Activated B cell treated with CpG ODN at 0.5 μM for 24 hours (primary cell): ENCODE data around the gene DOCK3. TPM values are rescaled to one million over a fixed set of nuclear protein-coding genes. Genes with fewer than 3 reads are reported as not detected.
A peak's percentile ranks its signal among the peaks of the same experiment; 100 is the strongest.

Experiments used
- ATAC-seq: fragments of 200-7000 bp; cut with Tn5 transposase; one replicate; pipeline ENCODE4 v1.10.0; 2021; ENCODE audit warnings: low read depth, mild to moderate bottlenecking, moderate library complexity
- CTCF ChIA-PET: fragments of 350-600 bp; sonication (Branson Sonifier 250); formaldehyde crosslinking; loops from one replicate; lab custom pipeline; 2021; ENCODE audit warnings: antibody characterized with exemption; lab: Charles Lee
- POLR2A ChIA-PET: fragments of 350-600 bp; sonication (Branson Sonifier 250); formaldehyde crosslinking; loops from one replicate; lab custom pipeline; 2021; ENCODE audit warnings: antibody characterized with exemption; lab: Charles Lee
- DNase-seq: peaks from one replicate; pipeline ENCODE4 v3.0.0; 2022
- H3K27ac Mint-ChIP-seq: one replicate; pipeline ENCODE4 v1.8.0; 2020; ENCODE audit warnings: mixed read lengths
- H3K27me3 Mint-ChIP-seq: one replicate; pipeline ENCODE4 v1.8.0; 2021; ENCODE audit warnings: mixed read lengths
- H3K36me3 Mint-ChIP-seq: one replicate; pipeline ENCODE4 v1.8.0; 2021; ENCODE audit warnings: low read depth, mixed read lengths
- H3K4me1 Mint-ChIP-seq: one replicate; pipeline ENCODE4 v1.8.0; 2021; ENCODE audit warnings: mixed read lengths
- H3K4me3 Mint-ChIP-seq: one replicate; pipeline ENCODE4 v1.8.0; 2020; ENCODE audit warnings: mild to moderate bottlenecking, mixed read lengths
- H3K9me3 Mint-ChIP-seq: one replicate; pipeline ENCODE4 v1.8.0; 2020; ENCODE audit warnings: mixed read lengths
- CTCF ChIP-seq: fragments of 200-600 bp; IDR thresholded peaks from one replicate; pipeline ENCODE4 v1.8.0; 2022; ENCODE audit warnings: antibody characterized with exemption, mild to moderate bottlenecking
- intact Hi-C: fragments of 100-400 bp; cut with micrococcal nuclease; formaldehyde crosslinking; loops from one replicate; pipeline ENCODE4 v1.15.1; 2024
- total RNA-seq: library from RNA; stranded (reverse); gene quantifications from 2 replicates; pipeline ENCODE4 v1.2.3, GENCODE V29; 2022

DOCK3 gene
- total RNA-seq, 1 donor from 2014 or later = 0.04 TPM

GRCh38 chr3:51379301-51379700, 704.6 kb downstream of the DOCK3 start:
- POLR2A ChIA-PET = no interaction called here
- H3K27ac Mint-ChIP-seq = no peak overlapping the region
- intact Hi-C loops = no loop called here

GRCh38 chr3:51379746-51380455, 705.2 kb downstream of the DOCK3 start:
- no peak for DNase-seq
- peaks cover 13% of the 10 kb centered on the region for H3K4me1 Mint-ChIP-seq
- ATAC-seq = no peak
- intact Hi-C loops = no loop called here
- no peak overlapping the region for H3K27ac Mint-ChIP-seq
- peaks cover 5% of the 10 kb centered on the region for H3K36me3 Mint-ChIP-seq
- TF ChIP-seq CTCF = no peak
- H3K9me3 Mint-ChIP-seq = no peaks in the 10 kb centered on the region
- H3K27me3 Mint-ChIP-seq = peaks cover 18% of the 10 kb centered on the region
- H3K4me3 Mint-ChIP-seq = no peak overlapping the region
- CTCF ChIA-PET = no interaction called here
- POLR2A ChIA-PET = interaction anchor here (0.7 kb wide), 1 partner anchor 301 kb away, joined by 3 read pairs; no protein-coding TSS in a partner anchor

More at GRCh38 chr3:51379301-51379700, 704.6 kb downstream of the DOCK3 start:
- CTCF ChIA-PET = no interaction called here
- Mint-ChIP-seq H3K36me3 (no peaks in the 10 kb centered on the region), H3K4me3 (no peak overlapping the region), H3K27me3 (peaks cover 19% of the 10 kb centered on the region), H3K4me1 (peaks cover 11% of the 10 kb centered on the region), H3K9me3 (no peaks in the 10 kb centered on the region)
- peak; percentile 9 for DNase-seq
- no peak for TF ChIP-seq CTCF
- no peak for ATAC-seq

- Mint-ChIP-seq H3K4me1 (peaks cover 19% of the 10 kb centered on the region), H3K9me3 (no peaks in the 10 kb centered on the region), H3K27ac (no peak overlapping the region), H3K4me3 (no peak overlapping the region), H3K27me3 (peaks cover 10% of the 10 kb centered on the region), H3K36me3 (peaks cover 9% of the 10 kb centered on the region)
- TF ChIP-seq CTCF = no peak
- CTCF ChIA-PET = no interaction called here
- intact Hi-C loops = no loop called here
- ATAC-seq (no peak), DNase-seq (no peak)
- POLR2A ChIA-PET = interaction anchor here (0.7 kb wide), 1 partner anchor 300 kb away, joined by 3 read pairs; no protein-coding TSS in a partner anchor
Observed at GRCh38 chr3:51380601-51381332, 706.0 kb downstream of the DOCK3 start.

- H3K4me1 Mint-ChIP-seq = peaks cover 25% of the 10 kb centered on the region
- ATAC-seq (no peak), DNase-seq (no peak)
- no peak overlapping the region for H3K27ac Mint-ChIP-seq
- intact Hi-C loops = no loop called here
- ChIA-PET POLR2A (no interaction called here), CTCF (no interaction called here)
- H3K27me3 Mint-ChIP-seq = peaks cover 7% of the 10 kb centered on the region
- no peaks in the 10 kb centered on the region for H3K9me3 Mint-ChIP-seq
- TF ChIP-seq CTCF = no peak
- no peak overlapping the region for H3K4me3 Mint-ChIP-seq
- peaks cover 10% of the 10 kb centered on the region for H3K36me3 Mint-ChIP-seq
Observed at GRCh38 chr3:51381333-51381705, 706.6 kb downstream of the DOCK3 start.

DNA sequence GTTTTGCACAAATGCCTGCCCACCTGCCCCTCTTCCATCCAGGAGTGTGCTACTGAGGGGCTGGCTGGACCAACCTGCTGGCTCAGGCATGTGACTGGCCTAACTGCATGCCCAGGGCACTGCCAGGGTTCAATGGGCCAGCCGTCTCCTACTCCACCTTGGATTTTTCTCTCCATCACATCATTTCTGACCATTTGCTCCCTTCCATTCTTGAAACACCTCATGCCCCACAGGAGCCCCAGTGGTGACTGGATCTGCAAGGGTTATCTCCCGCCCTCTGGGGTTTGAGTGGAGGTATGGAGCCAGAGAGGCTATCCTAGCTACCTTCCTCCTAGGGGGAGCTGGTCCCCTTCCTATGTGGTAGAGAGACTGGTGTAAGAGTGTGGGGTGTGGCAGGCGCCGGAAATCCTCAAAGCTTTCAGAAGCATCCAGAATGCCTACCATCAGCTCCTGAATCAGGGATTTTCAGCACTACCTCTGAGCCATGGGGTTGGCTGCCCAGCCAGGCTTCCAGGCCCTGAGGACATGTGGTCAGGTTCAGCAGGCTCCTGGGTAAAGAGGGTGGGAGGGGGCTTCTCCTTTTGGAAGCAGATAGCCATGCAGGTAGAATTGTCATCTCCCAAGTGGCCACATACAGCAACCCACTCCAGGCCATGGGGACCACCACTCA, 707.5 kb downstream of the DOCK3 start:
- H3K27ac Mint-ChIP-seq = no peak overlapping the region
- H3K4me3 Mint-ChIP-seq = no peak overlapping the region
- no peak for DNase-seq
- peaks cover 32% of the 10 kb centered on the region for H3K4me1 Mint-ChIP-seq
- CTCF ChIA-PET = no interaction called here
- H3K27me3 Mint-ChIP-seq = peaks cover 7% of the 10 kb centered on the region
- ATAC-seq = no peak
- no peaks in the 10 kb centered on the region for H3K9me3 Mint-ChIP-seq
- H3K36me3 Mint-ChIP-seq = peaks cover 13% of the 10 kb centered on the region
- intact Hi-C loops = no loop called here
- no peak for TF ChIP-seq CTCF
- POLR2A ChIA-PET = no interaction called here
